WTC11 (cell line): ENCODE results near the gene LARP7. TPM values are rescaled to one million over a fixed set of nuclear protein-coding genes. Genes with fewer than 3 reads are reported as not detected.

Source experiments
- ATF1 ChIP-seq: sonication (generic); formaldehyde crosslinking; IDR thresholded peaks from 2 replicates; pipeline ENCODE4 v1.8.1; 2023; ENCODE audit warnings: mild to moderate bottlenecking, moderate library complexity, missing genetic modification reagents
- CREB1 ChIP-seq: sonication (generic); formaldehyde crosslinking; IDR thresholded peaks from 2 replicates; pipeline ENCODE4 v1.8.0; 2023; ENCODE audit warnings: mild to moderate bottlenecking, missing genetic modification reagents
- CREM ChIP-seq: sonication (generic); formaldehyde crosslinking; IDR thresholded peaks from 2 replicates; pipeline ENCODE4 v1.8.1; 2022; ENCODE audit warnings: mild to moderate bottlenecking, missing genetic modification reagents, moderate library complexity
- ELF4 ChIP-seq: sonication (generic); formaldehyde crosslinking; IDR thresholded peaks from 2 replicates; pipeline ENCODE4 v1.8.1; 2022; ENCODE audit warnings: low read depth, mild to moderate bottlenecking, moderate library complexity, missing genetic modification reagents
- EMX1 ChIP-seq: fragments of 250-450 bp; sonication (Bioruptor Pico); IDR thresholded peaks from 2 replicates; pipeline ENCODE4 v1.8.0; 2021; ENCODE audit warnings: mild to moderate bottlenecking
- ETV6 ChIP-seq: sonication (generic); formaldehyde crosslinking; IDR thresholded peaks from 2 replicates; pipeline ENCODE4 v1.8.1; 2022; ENCODE audit warnings: mild to moderate bottlenecking, missing genetic modification reagents
- GABPB1 ChIP-seq: sonication (generic); formaldehyde crosslinking; IDR thresholded peaks from 2 replicates; pipeline ENCODE4 v1.8.1; 2023; ENCODE audit warnings: mild to moderate bottlenecking, missing genetic modification reagents
- GTF2I ChIP-seq: fragments of 250-450 bp; sonication (Bioruptor Pico); conservative IDR thresholded peaks from 2 replicates; pipeline ENCODE4 v1.4.0; 2021; ENCODE audit warnings: mild to moderate bottlenecking
- JAZF1 ChIP-seq: fragments of 250-450 bp; sonication (Bioruptor Pico); IDR thresholded peaks from 2 replicates; pipeline ENCODE4 v1.9.0; 2021; ENCODE audit warnings: moderate library complexity, mild to moderate bottlenecking, inconsistent platforms
- JUN ChIP-seq: sonication (generic); formaldehyde crosslinking; IDR thresholded peaks from 2 replicates; pipeline ENCODE4 v1.8.0; 2023; ENCODE audit warnings: mild to moderate bottlenecking, missing genetic modification reagents
- NR1H2 ChIP-seq: sonication (generic); formaldehyde crosslinking; IDR thresholded peaks from 2 replicates; pipeline ENCODE4 v1.9.0; 2021; ENCODE audit warnings: mild to moderate bottlenecking, moderate library complexity, missing genetic modification reagents
- RELA ChIP-seq: sonication (generic); formaldehyde crosslinking; IDR thresholded peaks from 2 replicates; pipeline ENCODE4 v1.8.1; 2022; ENCODE audit warnings: missing genetic modification reagents, mild to moderate bottlenecking, borderline replicate concordance
- SMAD3 ChIP-seq: sonication (generic); formaldehyde crosslinking; IDR thresholded peaks from 2 replicates; pipeline ENCODE4 v1.8.0; 2022; ENCODE audit warnings: missing genetic modification reagents, mild to moderate bottlenecking, borderline replicate concordance
- SP1 ChIP-seq: sonication (generic); formaldehyde crosslinking; conservative IDR thresholded peaks from 2 replicates; pipeline ENCODE4 v1.8.1; 2022; ENCODE audit warnings: missing genetic modification reagents
- TEAD1 ChIP-seq: sonication (generic); formaldehyde crosslinking; IDR thresholded peaks from 2 replicates; pipeline ENCODE4 v1.8.0; 2022; ENCODE audit warnings: mild to moderate bottlenecking, missing genetic modification reagents
- TEAD4 ChIP-seq: sonication (generic); formaldehyde crosslinking; IDR thresholded peaks from 2 replicates; pipeline ENCODE4 v1.8.0; 2022; ENCODE audit warnings: mild to moderate bottlenecking, missing genetic modification reagents
- TP53 ChIP-seq: sonication (generic); formaldehyde crosslinking; IDR thresholded peaks from 2 replicates; pipeline ENCODE4 v1.8.1; 2023; ENCODE audit warnings: mild to moderate bottlenecking, missing genetic modification reagents
- ZNF121 ChIP-seq: sonication (generic); formaldehyde crosslinking; IDR thresholded peaks from 2 replicates; pipeline ENCODE4 v1.8.0; 2023; ENCODE audit warnings: missing genetic modification reagents
- ZNF416 ChIP-seq: fragments of 250-450 bp; sonication (Bioruptor Pico); IDR thresholded peaks from 2 replicates; pipeline ENCODE4 v1.9.0; 2021; ENCODE audit warnings: mild to moderate bottlenecking, inconsistent platforms
- ZNF671 ChIP-seq: fragments of 250-450 bp; sonication (Bioruptor Pico); IDR thresholded peaks from 2 replicates; pipeline ENCODE4 v1.8.0; 2021; ENCODE audit warnings: mild to moderate bottlenecking
- total RNA-seq: library from RNA; stranded (reverse); gene quantifications from 3 replicates; pipeline ENCODE4 v1.2.3, GENCODE V29; 2021
- TF ChIP-seq, protein P1 (sequence below): fragments of 250-450 bp; sonication (Bioruptor Pico); IDR thresholded peaks from 2 replicates; pipeline ENCODE4 v1.9.0; 2021; ENCODE audit warnings: mild to moderate bottlenecking
- TF ChIP-seq, protein P2 (sequence below): sonication (generic); formaldehyde crosslinking; IDR thresholded peaks from 2 replicates; pipeline ENCODE4 v1.8.1; 2023; ENCODE audit warnings: mild to moderate bottlenecking, missing genetic modification reagents, borderline replicate concordance
- TF ChIP-seq, protein P3 (sequence below): sonication (generic); formaldehyde crosslinking; IDR thresholded peaks from 2 replicates; pipeline ENCODE4 v1.8.0; 2023; ENCODE audit warnings: missing genetic modification reagents
- TF ChIP-seq, protein P4 (sequence below): sonication (generic); formaldehyde crosslinking; IDR thresholded peaks from 2 replicates; pipeline ENCODE4 v1.8.1; 2022; ENCODE audit warnings: missing genetic modification reagents, borderline replicate concordance
- TF ChIP-seq, protein P5 (sequence below): sonication (generic); formaldehyde crosslinking; conservative IDR thresholded peaks from 2 replicates; pipeline ENCODE4 v1.8.1; 2023; ENCODE audit warnings: mild to moderate bottlenecking, low read depth, missing genetic modification reagents, moderate library complexity
- TF ChIP-seq, protein P6 (sequence below): sonication (generic); formaldehyde crosslinking; IDR thresholded peaks from 2 replicates; pipeline ENCODE4 v1.8.1; 2023; ENCODE audit warnings: mild to moderate bottlenecking, missing genetic modification reagents, moderate library complexity

Gene LARP7
- total RNA-seq, 1 experiment from 2014 or later: 46.2 TPM

DNA sequence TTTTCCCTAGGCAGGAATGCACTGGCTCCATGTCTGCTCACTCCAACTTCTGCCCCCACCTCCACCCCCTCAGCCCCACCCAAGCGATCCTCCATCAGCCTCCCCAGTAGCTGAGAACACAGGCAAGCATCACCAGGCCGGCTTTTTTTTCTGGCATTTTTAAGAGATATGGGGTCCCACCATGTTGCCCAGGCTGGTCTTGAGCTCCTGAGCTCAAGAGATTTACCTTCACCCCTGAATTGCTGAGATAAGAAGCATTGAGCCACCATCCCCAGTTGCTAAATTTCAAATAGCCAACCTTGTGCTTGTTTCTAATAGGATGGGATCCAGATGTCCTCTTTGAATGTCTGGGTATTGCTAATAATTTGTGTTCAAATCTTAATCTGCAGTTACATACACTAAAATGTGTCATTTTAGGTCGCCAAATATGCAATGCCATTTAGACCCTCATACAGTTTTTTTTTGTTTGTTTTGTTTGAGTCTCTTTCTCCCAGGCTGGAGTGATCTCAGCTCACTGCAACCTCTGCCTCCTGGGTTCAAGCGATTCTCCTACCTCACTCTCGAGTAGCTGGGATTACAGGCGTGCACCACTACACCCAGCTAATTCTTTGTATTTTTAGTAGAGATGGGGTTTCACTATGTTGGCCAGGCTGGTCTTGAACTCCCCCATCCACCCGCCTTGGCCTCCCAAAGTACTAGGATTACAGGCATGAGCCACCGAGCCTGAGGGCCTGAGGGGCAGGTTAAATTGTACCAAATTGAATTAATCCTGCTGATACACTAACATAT is 8.8 kb downstream of the LARP7 start (continued):
- TF ChIP-seq, protein P1, sequence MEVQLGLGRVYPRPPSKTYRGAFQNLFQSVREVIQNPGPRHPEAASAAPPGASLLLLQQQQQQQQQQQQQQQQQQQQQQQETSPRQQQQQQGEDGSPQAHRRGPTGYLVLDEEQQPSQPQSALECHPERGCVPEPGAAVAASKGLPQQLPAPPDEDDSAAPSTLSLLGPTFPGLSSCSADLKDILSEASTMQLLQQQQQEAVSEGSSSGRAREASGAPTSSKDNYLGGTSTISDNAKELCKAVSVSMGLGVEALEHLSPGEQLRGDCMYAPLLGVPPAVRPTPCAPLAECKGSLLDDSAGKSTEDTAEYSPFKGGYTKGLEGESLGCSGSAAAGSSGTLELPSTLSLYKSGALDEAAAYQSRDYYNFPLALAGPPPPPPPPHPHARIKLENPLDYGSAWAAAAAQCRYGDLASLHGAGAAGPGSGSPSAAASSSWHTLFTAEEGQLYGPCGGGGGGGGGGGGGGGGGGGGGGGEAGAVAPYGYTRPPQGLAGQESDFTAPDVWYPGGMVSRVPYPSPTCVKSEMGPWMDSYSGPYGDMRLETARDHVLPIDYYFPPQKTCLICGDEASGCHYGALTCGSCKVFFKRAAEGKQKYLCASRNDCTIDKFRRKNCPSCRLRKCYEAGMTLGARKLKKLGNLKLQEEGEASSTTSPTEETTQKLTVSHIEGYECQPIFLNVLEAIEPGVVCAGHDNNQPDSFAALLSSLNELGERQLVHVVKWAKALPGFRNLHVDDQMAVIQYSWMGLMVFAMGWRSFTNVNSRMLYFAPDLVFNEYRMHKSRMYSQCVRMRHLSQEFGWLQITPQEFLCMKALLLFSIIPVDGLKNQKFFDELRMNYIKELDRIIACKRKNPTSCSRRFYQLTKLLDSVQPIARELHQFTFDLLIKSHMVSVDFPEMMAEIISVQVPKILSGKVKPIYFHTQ (CRISPR knock-in tag): peak; percentile 100
- TF ChIP-seq TEAD4 (CRISPR knock-in tag): peak; percentile 66; the same call in 1 of the 2 replicates
- TF ChIP-seq ETV6 (CRISPR knock-in tag): peak; percentile 88
- TF ChIP-seq JUN: peak; percentile 91; the same call in 1 of the 2 replicates
- TF ChIP-seq NR1H2 (CRISPR knock-in tag): 0 out of 2 replicates have a peak, but pooled peaks have one; percentile 44
- TF ChIP-seq, protein P2, sequence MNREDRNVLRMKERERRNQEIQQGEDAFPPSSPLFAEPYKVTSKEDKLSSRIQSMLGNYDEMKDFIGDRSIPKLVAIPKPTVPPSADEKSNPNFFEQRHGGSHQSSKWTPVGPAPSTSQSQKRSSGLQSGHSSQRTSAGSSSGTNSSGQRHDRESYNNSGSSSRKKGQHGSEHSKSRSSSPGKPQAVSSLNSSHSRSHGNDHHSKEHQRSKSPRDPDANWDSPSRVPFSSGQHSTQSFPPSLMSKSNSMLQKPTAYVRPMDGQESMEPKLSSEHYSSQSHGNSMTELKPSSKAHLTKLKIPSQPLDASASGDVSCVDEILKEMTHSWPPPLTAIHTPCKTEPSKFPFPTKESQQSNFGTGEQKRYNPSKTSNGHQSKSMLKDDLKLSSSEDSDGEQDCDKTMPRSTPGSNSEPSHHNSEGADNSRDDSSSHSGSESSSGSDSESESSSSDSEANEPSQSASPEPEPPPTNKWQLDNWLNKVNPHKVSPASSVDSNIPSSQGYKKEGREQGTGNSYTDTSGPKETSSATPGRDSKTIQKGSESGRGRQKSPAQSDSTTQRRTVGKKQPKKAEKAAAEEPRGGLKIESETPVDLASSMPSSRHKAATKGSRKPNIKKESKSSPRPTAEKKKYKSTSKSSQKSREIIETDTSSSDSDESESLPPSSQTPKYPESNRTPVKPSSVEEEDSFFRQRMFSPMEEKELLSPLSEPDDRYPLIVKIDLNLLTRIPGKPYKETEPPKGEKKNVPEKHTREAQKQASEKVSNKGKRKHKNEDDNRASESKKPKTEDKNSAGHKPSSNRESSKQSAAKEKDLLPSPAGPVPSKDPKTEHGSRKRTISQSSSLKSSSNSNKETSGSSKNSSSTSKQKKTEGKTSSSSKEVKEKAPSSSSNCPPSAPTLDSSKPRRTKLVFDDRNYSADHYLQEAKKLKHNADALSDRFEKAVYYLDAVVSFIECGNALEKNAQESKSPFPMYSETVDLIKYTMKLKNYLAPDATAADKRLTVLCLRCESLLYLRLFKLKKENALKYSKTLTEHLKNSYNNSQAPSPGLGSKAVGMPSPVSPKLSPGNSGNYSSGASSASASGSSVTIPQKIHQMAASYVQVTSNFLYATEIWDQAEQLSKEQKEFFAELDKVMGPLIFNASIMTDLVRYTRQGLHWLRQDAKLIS (CRISPR knock-in tag): peak; percentile 100
- peak; percentile 97 for TF ChIP-seq ATF1 (CRISPR knock-in tag)
- peak; percentile 82; the same call in 1 of the 2 replicates for TF ChIP-seq ELF4
- TF ChIP-seq GTF2I: peak; percentile 76
- TF ChIP-seq, protein P3, sequence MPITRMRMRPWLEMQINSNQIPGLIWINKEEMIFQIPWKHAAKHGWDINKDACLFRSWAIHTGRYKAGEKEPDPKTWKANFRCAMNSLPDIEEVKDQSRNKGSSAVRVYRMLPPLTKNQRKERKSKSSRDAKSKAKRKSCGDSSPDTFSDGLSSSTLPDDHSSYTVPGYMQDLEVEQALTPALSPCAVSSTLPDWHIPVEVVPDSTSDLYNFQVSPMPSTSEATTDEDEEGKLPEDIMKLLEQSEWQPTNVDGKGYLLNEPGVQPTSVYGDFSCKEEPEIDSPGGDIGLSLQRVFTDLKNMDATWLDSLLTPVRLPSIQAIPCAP (CRISPR knock-in tag): peak; percentile 90
- peak; percentile 89; the same call in 1 of the 2 replicates for TF ChIP-seq CREM (CRISPR knock-in tag)
- peak; percentile 66 for TF ChIP-seq SP1 (CRISPR knock-in tag)
- TF ChIP-seq, protein P4, sequence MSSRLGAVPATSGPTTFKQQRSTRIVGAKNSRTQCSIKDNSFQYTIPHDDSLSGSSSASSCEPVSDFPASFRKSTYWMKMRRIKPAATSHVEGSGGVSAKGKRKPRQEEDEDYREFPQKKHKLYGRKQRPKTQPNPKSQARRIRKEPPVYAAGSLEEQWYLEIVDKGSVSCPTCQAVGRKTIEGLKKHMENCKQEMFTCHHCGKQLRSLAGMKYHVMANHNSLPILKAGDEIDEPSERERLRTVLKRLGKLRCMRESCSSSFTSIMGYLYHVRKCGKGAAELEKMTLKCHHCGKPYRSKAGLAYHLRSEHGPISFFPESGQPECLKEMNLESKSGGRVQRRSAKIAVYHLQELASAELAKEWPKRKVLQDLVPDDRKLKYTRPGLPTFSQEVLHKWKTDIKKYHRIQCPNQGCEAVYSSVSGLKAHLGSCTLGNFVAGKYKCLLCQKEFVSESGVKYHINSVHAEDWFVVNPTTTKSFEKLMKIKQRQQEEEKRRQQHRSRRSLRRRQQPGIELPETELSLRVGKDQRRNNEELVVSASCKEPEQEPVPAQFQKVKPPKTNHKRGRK (CRISPR knock-in tag): peak; percentile 63; the same call in 1 of the 2 replicates
- no peak for TF ChIP-seq RELA (CRISPR knock-in tag)
- TF ChIP-seq JAZF1: no peak
- peak; percentile 97 for TF ChIP-seq TEAD1
- TF ChIP-seq ZNF416 (CRISPR knock-in tag): peak; percentile 99
- TF ChIP-seq ZNF121 (CRISPR knock-in tag): peak; percentile 97
- TF ChIP-seq, protein P5, sequence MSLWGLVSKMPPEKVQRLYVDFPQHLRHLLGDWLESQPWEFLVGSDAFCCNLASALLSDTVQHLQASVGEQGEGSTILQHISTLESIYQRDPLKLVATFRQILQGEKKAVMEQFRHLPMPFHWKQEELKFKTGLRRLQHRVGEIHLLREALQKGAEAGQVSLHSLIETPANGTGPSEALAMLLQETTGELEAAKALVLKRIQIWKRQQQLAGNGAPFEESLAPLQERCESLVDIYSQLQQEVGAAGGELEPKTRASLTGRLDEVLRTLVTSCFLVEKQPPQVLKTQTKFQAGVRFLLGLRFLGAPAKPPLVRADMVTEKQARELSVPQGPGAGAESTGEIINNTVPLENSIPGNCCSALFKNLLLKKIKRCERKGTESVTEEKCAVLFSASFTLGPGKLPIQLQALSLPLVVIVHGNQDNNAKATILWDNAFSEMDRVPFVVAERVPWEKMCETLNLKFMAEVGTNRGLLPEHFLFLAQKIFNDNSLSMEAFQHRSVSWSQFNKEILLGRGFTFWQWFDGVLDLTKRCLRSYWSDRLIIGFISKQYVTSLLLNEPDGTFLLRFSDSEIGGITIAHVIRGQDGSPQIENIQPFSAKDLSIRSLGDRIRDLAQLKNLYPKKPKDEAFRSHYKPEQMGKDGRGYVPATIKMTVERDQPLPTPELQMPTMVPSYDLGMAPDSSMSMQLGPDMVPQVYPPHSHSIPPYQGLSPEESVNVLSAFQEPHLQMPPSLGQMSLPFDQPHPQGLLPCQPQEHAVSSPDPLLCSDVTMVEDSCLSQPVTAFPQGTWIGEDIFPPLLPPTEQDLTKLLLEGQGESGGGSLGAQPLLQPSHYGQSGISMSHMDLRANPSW (CRISPR knock-in tag): no peak
- TF ChIP-seq EMX1: peak; percentile 100
- TF ChIP-seq SMAD3: peak; percentile 92
- TF ChIP-seq TP53 (CRISPR knock-in tag): peak; percentile 66; the same call in 1 of the 2 replicates
- no peak for TF ChIP-seq GABPB1 (CRISPR knock-in tag)
- TF ChIP-seq CREB1 (CRISPR knock-in tag): peak; percentile 91
- TF ChIP-seq, protein P6, sequence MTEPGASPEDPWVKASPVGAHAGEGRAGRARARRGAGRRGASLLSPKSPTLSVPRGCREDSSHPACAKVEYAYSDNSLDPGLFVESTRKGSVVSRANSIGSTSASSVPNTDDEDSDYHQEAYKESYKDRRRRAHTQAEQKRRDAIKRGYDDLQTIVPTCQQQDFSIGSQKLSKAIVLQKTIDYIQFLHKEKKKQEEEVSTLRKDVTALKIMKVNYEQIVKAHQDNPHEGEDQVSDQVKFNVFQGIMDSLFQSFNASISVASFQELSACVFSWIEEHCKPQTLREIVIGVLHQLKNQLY: peak; percentile 91
- TF ChIP-seq ZNF671 (CRISPR knock-in tag): peak; percentile 100
